RWPE2 (cell line): ENCODE measurements around the gene SEPTIN2.
A peak's percentile ranks its signal among the peaks of the same experiment; 100 is the strongest.

Source experiments
- ATAC-seq: fragments of 200-7000 bp; cut with Tn5 transposase; 3 replicates; pipeline ENCODE4 v1.9.1; 2021; ENCODE audit warnings: low read depth
- DNase-seq: peaks from one replicate; pipeline ENCODE4 v3.0.0-alpha.2; 2020; ENCODE audit warnings: low spot score
- H3K27ac ChIP-seq: fragments of 450-650 bp; 2 replicates; pipeline ENCODE4 v1.5.1; 2017; ENCODE audit warnings: mild to moderate bottlenecking; ENCODE audit not compliant: poor library complexity, severe bottlenecking
- H3K27me3 ChIP-seq: fragments of 250-450 bp; sonication (Bioruptor Pico); 2 replicates; pipeline ENCODE4 v1.5.1; 2021; ENCODE audit warnings: mild to moderate bottlenecking, moderate library complexity; ENCODE audit not compliant: insufficient read depth, poor library complexity, severe bottlenecking
- H3K36me3 ChIP-seq: fragments of 250-450 bp; sonication (Bioruptor Pico); 2 replicates; pipeline ENCODE4 v1.5.1; 2020; ENCODE audit warnings: low read depth, mild to moderate bottlenecking, moderate library complexity
- H3K4me1 ChIP-seq: fragments of 250-450 bp; sonication (Bioruptor Pico); 2 replicates; pipeline ENCODE4 v1.5.1; 2021; ENCODE audit warnings: mild to moderate bottlenecking, moderate library complexity; ENCODE audit not compliant: insufficient read depth, poor library complexity, severe bottlenecking
- H3K4me3 ChIP-seq: fragments of 250-450 bp; sonication (Bioruptor Pico); 2 replicates; pipeline ENCODE4 v1.5.1; 2021; ENCODE audit warnings: mild to moderate bottlenecking, moderate library complexity; ENCODE audit not compliant: severe bottlenecking
- H3K9me3 ChIP-seq: fragments of 250-450 bp; sonication (Bioruptor Pico); 2 replicates; pipeline ENCODE4 v1.5.1; 2021; ENCODE audit warnings: mild to moderate bottlenecking, moderate library complexity; ENCODE audit not compliant: severe bottlenecking
- CTCF ChIP-seq: fragments of 450-650 bp; IDR thresholded peaks from one replicate; pipeline ENCODE4 v1.5.1; 2017; ENCODE audit warnings: mild to moderate bottlenecking, moderate library complexity; ENCODE audit not compliant: poor library complexity, severe bottlenecking

Gene SEPTIN2

DNA sequence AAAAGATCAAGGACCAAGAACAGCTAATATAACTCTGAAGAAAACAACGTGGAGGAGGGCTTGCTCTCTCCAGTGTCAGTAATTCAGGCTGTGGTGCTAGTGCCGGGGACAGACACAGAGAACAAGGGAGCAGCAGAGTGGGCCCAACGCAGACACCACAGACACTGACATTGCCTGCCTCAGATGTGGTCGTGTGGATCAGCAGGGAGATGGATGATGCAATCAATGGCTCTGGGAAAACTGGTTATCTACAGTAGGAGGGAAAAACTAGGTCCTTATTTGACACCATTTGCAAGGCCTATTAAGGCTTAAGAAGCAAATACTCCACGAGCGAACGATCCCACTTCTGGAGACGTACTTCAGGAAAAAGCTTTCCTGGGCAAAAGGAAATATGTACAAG, 36.3 kb upstream of the SEPTIN2 start:
- DNase-seq (no peak), ATAC-seq (no peak)
- Histone ChIP-seq H3K36me3 (peaks cover 26% of the 10 kb centered on the region; the same call in 1 of the 2 replicates), H3K27me3 (no peaks in the 10 kb centered on the region), H3K27ac (no peak overlapping the region), H3K4me3 (no peak overlapping the region), H3K9me3 (no peaks in the 10 kb centered on the region), H3K4me1 (no peaks in the 10 kb centered on the region)
- TF ChIP-seq CTCF, result no peak

DNA sequence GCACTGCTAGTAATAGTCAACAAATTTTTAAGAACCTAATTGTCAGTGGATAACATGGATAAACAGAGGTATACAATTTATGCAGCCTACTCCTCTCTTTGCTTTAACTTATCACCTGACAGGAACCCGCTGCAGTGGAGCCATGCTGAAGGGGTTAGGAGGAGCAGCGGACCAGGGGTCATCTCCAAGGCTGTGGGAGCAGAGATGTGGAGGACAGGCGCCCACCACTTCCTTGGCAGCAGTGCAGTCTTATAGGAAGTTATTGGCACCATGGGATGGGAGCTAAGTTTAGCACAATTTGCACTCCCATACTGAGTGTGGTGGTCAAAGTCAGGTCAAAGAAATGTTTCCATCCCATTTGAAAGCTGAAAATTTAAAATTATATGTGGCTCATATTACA, 35.9 kb upstream of the SEPTIN2 start:
- Histone ChIP-seq H3K9me3 (no peaks in the 10 kb centered on the region), H3K27me3 (no peaks in the 10 kb centered on the region), H3K36me3 (peaks cover 26% of the 10 kb centered on the region; the same call in 1 of the 2 replicates), H3K4me1 (no peaks in the 10 kb centered on the region), H3K27ac (no peak overlapping the region), H3K4me3 (no peak overlapping the region)
- TF ChIP-seq CTCF, result no peak
- DNase-seq, result no peak
- ATAC-seq, result no peak

DNA sequence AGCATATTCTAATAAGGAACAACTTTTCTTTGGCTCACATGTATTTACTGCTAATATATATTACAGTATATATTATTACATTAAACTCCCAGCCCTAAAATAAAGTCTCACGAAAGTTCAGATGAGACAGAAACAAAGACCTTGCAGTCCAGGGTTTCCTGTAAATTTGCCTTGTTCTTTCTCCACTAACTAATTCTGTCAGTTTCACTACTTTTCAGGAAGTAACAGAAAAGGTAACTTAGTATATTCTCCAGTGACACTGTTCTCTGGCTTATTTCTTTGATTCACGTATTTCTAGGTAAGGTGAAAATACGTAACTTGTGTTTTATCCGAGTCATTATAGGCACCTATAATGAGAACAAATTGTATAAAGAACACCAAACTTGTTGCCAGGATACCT, 35.4 kb upstream of the SEPTIN2 start:
- no peaks in the 10 kb centered on the region for H3K27me3 ChIP-seq
- H3K36me3 ChIP-seq, result peaks cover 31% of the 10 kb centered on the region
- H3K4me1 ChIP-seq, result no peaks in the 10 kb centered on the region
- DNase-seq (no peak), ATAC-seq (no peak)
- no peak overlapping the region for H3K27ac ChIP-seq
- H3K4me3 ChIP-seq, result no peak overlapping the region
- no peaks in the 10 kb centered on the region for H3K9me3 ChIP-seq
- no peak for TF ChIP-seq CTCF

DNA sequence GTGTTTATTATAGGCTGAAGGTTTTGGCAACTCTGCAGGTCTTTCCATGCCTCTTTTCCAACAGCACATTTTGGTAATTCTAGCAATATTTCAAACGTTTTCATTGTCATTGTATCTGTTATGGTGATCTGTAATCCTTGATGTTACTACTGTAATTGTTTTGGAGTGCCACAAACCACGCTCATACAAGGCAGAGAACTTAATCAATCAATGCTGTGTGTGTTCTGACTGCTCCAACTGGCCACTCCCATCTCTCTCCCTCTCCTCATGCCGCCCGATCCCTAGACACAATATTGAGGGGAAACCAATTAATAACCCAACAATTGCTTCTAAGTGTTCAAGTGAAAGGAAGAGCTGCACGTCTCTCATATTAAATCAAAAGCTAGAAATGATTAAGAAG, 33.2 kb upstream of the SEPTIN2 start:
- Histone ChIP-seq H3K27me3 (no peaks in the 10 kb centered on the region), H3K4me1 (peaks cover 7% of the 10 kb centered on the region), H3K36me3 (peaks cover 34% of the 10 kb centered on the region), H3K9me3 (no peaks in the 10 kb centered on the region), H3K27ac (no peak overlapping the region), H3K4me3 (no peak overlapping the region)
- TF ChIP-seq CTCF, result no peak
- DNase-seq (no peak), ATAC-seq (no peak)

DNA sequence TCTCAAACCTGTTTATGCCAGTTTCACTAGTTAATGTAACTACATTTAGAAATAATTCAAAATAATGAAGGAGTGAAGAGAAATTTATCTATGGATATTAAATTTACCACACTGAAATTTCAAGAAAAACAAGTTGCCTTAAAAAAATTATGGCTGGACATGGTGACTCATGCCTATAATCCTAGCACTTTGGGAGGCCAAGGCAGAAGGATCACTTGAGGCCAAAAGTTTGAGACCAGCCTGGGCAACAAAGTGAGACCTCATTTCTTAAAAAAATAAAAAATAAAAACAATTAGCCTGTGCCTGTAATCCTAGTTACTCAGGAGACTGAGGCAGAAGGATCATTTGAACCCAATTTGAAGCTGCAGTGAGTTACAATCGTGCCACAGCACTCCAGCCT, 30.1 kb upstream of the SEPTIN2 start:
- no peak for TF ChIP-seq CTCF
- Histone ChIP-seq H3K36me3 (peaks cover 31% of the 10 kb centered on the region), H3K4me3 (no peak overlapping the region), H3K27ac (peak overlapping the region; percentile 78), H3K4me1 (peaks cover 26% of the 10 kb centered on the region), H3K9me3 (no peaks in the 10 kb centered on the region), H3K27me3 (no peaks in the 10 kb centered on the region)
- DNase-seq, result no peak
- ATAC-seq, result no peak
